GM18505 (cell line): ENCODE results near the gene TGM1.
A peak's percentile ranks its signal among the peaks of the same experiment; 100 is the strongest.

Experiments
- ATAC-seq: cut with Tn5 transposase; IDR thresholded peaks from one replicate; pipeline ENCODE4 v1.9.1; 2021; ENCODE audit not compliant: unreplicated experiment
- POLR2A ChIP-seq: IDR thresholded peaks from 4 replicates; pipeline ENCODE4 v1.6.1; 2011; ENCODE audit warnings: borderline replicate concordance; ENCODE audit not compliant: insufficient read depth, insufficient read length; ENCODE audit errors: extremely low read depth

Gene TGM1

DNA sequence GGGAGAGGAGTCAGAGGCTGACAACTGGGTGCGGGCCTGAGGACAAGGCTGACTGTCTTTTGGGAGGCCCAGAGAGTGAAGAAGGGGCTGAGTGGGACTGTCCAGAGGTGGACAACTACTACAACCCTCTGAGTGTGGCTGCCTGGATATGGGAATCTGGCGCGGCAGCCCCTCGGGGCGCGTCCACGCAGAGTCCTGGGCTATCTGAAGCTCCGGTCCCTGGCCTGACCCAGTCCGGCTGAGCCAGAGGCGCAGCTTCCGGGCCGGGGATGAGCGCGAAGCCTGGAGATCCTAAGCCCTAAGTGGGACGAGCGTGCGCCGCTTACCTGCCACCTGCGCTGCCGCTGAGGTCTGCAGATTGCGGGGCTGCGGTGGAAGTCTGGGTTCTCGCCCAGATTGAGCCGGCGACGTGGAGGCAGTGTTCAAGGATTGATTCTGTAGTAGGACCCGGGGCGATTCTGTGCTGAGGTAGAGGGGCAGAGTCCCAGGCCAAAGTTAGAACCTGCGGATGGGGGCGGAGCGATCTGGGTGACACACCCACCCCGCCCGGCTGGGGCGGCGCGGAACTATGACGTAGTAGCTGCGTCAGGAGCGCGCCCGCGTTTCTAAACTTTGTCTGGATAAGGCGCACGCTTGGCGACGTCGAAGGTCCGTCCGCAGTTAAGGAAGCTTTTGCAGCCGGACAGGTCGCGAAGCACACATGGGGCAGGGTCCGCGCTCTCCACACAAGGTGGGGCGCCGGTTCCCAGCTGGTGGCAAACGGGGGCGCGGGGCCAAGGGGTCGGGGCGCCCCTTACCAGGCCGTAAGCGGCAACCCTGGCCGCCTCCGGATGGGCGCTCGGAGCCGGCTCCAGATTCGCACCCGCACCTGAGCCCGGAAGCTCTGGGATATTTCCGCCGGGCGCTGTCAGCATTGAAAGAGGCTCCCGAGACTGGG, 36.5 kb upstream of the TGM1 start, which contains the start of the genes DHRS1 and NOP9:
Gene DHRS1, minus strand, starts transcription at position 526 of the 937 bp plus-strand sequence. CDS start 674 bp downstream, outside the sequence.
Gene NOP9, plus strand, starts transcription at position 596 of the 937 bp plus-strand sequence. Its CDS starts 105 bp downstream, at position 701.
- ATAC-seq = peak; percentile 67
- TF ChIP-seq POLR2A = peak; percentile 77

DNA sequence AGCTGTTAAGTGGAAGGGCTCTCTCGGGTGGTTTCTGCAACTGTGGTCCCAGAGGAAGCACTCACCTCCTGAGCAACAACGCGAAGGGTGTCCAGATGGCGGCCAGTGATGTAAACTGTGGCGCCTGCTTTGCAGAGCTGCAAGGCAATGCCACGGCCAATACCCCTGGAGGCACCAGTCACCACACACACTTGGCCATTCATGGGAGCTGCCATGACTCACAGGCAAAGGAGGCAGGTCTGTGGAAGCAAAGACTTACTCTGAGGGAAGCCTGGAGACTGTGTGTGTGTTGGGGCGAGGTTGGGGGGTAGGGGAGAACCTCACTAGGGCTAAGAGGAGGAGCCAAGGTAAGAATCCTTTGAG, 35.9 kb upstream of the TGM1 start:
- no peak for TF ChIP-seq POLR2A
- ATAC-seq = peak; percentile 1

GRCh38 chr14:24297190-24297964, 34.4 kb upstream of the TGM1 start:
- peak; percentile 26 for ATAC-seq
- TF ChIP-seq POLR2A = no peak

GRCh38 chr14:24296341-24297157, 33.6 kb upstream of the TGM1 start:
- ATAC-seq = peak; percentile 48

GRCh38 chr14:24293525-24293924, 30.5 kb upstream of the TGM1 start:
- no peak for ATAC-seq
- no peak for TF ChIP-seq POLR2A

More at GRCh38 chr14:24296341-24297157, 33.6 kb upstream of the TGM1 start:
- no peak for TF ChIP-seq POLR2A

- no peak for ATAC-seq
- no peak for TF ChIP-seq POLR2A
These were observed 29.3 kb upstream of the TGM1 start for GRCh38 chr14:24292118-24292807.

DNA sequence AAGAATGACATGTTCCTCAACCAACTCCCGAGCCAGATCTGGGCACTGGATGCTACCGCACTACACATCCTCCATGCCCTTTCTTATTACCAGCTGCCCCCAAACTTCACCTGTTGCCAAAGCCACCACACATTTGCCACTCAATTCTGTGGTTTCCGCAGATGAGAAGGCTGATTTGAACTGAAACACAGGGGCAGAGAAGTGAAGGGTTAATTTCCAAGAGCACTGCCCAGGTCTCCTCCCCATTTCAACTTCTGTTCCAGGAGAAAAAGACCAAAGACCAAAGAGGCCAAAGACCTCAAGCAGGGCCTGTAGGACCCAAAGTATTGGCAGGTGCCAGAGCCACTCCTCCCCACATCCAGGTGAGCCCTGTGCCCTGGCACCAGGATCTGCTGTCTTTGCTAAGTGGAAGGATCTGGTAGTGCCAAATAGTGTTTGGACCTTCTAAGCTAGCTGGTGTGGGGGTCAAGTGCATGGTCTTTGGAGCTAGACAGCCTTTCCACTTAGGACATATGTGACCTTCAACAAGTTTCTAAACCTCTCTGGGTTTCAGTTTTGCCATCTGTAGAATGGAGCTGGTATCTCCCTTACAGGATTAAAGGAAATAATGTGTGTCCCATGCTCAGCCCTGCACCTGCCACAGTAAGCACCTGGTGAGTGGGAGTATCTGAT, 28.6 kb upstream of the TGM1 start:
- no peak for ATAC-seq
- no peak for TF ChIP-seq POLR2A

DNA sequence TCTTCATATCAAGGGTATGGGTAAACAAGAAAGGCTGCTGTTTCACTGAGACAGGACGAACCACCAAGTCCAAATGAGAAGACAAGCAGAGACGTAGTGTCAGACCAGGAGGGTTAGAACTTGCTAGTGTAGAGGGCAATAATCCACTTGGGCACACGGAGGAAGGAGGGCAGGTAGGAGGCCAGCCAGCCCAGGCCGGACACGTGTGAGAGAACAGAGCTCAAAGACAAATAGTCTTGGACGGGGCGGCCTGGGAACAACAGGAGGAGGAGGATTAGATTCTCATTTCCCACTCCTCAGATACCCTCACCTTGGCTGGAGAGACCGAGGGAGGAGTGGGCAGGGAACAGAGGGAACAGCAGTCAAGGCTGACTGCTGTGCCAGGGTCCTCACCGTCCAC, 27.8 kb upstream of the TGM1 start:
- ATAC-seq = no peak
- TF ChIP-seq POLR2A = no peak

DNA sequence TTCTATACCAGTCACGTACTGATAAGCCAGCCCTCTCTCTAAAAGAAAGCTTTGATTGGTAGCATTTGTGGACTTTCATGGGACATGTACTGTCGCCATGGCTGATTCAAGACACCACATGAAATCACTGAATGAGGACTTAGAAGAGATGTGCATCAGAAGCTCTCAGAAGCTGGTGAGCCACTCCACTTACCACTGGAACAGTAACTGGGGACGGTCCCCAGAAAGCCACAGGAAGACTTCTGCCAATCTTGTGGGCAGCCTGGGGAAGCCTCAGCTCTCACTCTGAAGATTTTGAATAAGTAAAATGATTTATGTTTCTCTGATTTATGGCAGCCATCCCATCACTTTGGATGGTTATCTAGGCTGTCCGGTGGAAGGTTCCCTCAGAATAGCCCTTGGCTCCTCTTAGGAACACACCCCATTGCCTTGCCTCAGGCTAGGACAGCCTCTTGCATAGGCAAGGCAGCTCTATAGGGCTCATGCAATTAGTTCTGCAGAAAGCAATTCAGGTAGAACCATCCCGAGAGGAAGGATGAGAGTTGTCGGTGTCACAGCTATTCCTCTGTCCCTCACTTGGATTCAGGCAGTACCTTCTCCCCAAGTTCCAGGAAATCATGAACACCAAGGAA, 26.8 kb upstream of the TGM1 start:
- TF ChIP-seq POLR2A = no peak
- no peak for ATAC-seq

GRCh38 chr14:24286996-24287395, 24.0 kb upstream of the TGM1 start:
- ATAC-seq = no peak
- no peak for TF ChIP-seq POLR2A

DNA sequence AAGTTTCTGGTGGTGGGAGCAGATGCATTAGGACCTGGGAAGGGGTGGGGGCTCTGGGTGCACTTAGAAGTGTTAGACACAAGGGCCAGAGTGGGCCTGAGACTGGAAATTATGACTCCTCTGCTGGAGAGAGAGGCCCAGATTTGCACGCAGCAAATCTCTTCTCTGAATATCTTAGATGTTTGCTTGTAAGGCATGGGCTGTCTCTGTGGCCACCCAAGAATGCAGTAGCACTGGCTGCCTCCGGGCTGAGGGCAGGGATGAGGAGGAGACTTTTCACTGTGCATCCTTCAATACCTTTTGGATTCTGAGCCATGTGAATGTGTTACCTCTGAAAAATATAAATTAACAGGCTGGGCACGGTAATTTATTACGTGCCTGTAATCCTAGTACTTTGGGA, 22.4 kb upstream of the TGM1 start:
- TF ChIP-seq POLR2A = no peak

More for the DNA sequence above, 22.4 kb upstream of the TGM1 start:
- ATAC-seq = no peak
